Left ventricle myocardium inferior (tissue), 1 donor: ENCODE measurements around the gene ADCY2. TPM values are rescaled to one million over a fixed set of nuclear protein-coding genes. Genes with fewer than 3 reads are reported as not detected.

Experiments used
- DNase-seq: peaks from one replicate; pipeline ENCODE4 v3.0.0-alpha.2; 2020
- H3K27ac ChIP-seq: fragments of 200-600 bp; replicated peaks from 2 replicates; pipeline ENCODE4 v1.8.0; 2021
- H3K27me3 ChIP-seq: fragments of 200-600 bp; 2 replicates; pipeline ENCODE4 v1.8.0; 2021; ENCODE audit warnings: low read depth
- H3K36me3 ChIP-seq: fragments of 200-600 bp; 2 replicates; pipeline ENCODE4 v1.8.0; 2021
- H3K4me1 ChIP-seq: fragments of 200-600 bp; 2 replicates; pipeline ENCODE4 v1.8.0; 2021
- H3K4me3 ChIP-seq: fragments of 200-600 bp; 2 replicates; pipeline ENCODE4 v1.8.0; 2021; ENCODE audit warnings: mild to moderate bottlenecking, moderate library complexity
- H3K9me3 ChIP-seq: fragments of 200-600 bp; replicated peaks from 2 replicates; pipeline ENCODE4 v1.8.0; 2021
- CTCF ChIP-seq: fragments of 200-600 bp; IDR thresholded peaks from 2 replicates; pipeline ENCODE4 v1.8.0; 2021; ENCODE audit warnings: antibody characterized with exemption, mild to moderate bottlenecking, borderline replicate concordance
- intact Hi-C: fragments of 100-400 bp; cut with micrococcal nuclease; formaldehyde crosslinking; loops from one replicate; pipeline ENCODE4 v1.11.0; 2022
- total RNA-seq: library from RNA; stranded (reverse); fragmentation: NEBNext Ultra II Directional; extraction: Animal tissue kit (Norgen Biotek cat#: 25700); gene quantifications from one replicate; pipeline ENCODE4 v1.2.1, GENCODE V29; 2021
- donor health status: DM: no; HTN: yes; CAD: no; lungs with severe emphysema.

Gene ADCY2
- total RNA-seq, 1 donor from 2014 or later = 0.30 TPM

GRCh38 chr5:7586480-7586879 is 190.5 kb downstream of the ADCY2 start:
- intact Hi-C loops = no loop called here
- Histone ChIP-seq H3K27me3 (no peaks in the 10 kb centered on the region), H3K4me3 (no peak overlapping the region), H3K36me3 (no peaks in the 10 kb centered on the region), H3K9me3 (no peaks in the 10 kb centered on the region), H3K4me1 (no peaks in the 10 kb centered on the region), H3K27ac (no peak overlapping the region)
- TF ChIP-seq CTCF = no peak
- no peak for DNase-seq

GRCh38 chr5:7589800-7590199 is 193.9 kb downstream of the ADCY2 start:
- Histone ChIP-seq H3K4me3 (no peak overlapping the region), H3K27me3 (no peaks in the 10 kb centered on the region), H3K36me3 (no peaks in the 10 kb centered on the region), H3K4me1 (no peaks in the 10 kb centered on the region), H3K27ac (no peak overlapping the region), H3K9me3 (no peaks in the 10 kb centered on the region)
- TF ChIP-seq CTCF = no peak
- intact Hi-C loops = no loop called here
- DNase-seq = no peak

GRCh38 chr5:7592910-7593309 is 197.0 kb downstream of the ADCY2 start:
- no peak for DNase-seq
- Histone ChIP-seq H3K36me3 (no peaks in the 10 kb centered on the region), H3K4me1 (no peaks in the 10 kb centered on the region), H3K9me3 (no peaks in the 10 kb centered on the region), H3K27ac (no peak overlapping the region), H3K27me3 (no peaks in the 10 kb centered on the region), H3K4me3 (no peak overlapping the region)
- intact Hi-C loops = no loop called here
- TF ChIP-seq CTCF = no peak

- intact Hi-C loops = no loop called here
- no peak overlapping the region for H3K4me3 ChIP-seq
- H3K4me1 ChIP-seq = no peaks in the 10 kb centered on the region
- no peak for DNase-seq
- no peak overlapping the region for H3K27ac ChIP-seq
- H3K27me3 ChIP-seq = no peaks in the 10 kb centered on the region
- peaks cover 7% of the 10 kb centered on the region for H3K9me3 ChIP-seq
- no peak for TF ChIP-seq CTCF
- H3K36me3 ChIP-seq = no peaks in the 10 kb centered on the region
Observed at GRCh38 chr5:7597059-7597642, 201.2 kb downstream of the ADCY2 start.

- Histone ChIP-seq H3K9me3 (peaks cover 17% of the 10 kb centered on the region), H3K27me3 (no peaks in the 10 kb centered on the region), H3K27ac (no peak overlapping the region), H3K36me3 (no peaks in the 10 kb centered on the region), H3K4me1 (no peaks in the 10 kb centered on the region), H3K4me3 (no peak overlapping the region)
- TF ChIP-seq CTCF = no peak
- intact Hi-C loops = no loop called here
- no peak for DNase-seq
Observed at GRCh38 chr5:7606840-7607465, 211.0 kb downstream of the ADCY2 start.
